Activated effector memory CD4-positive, alpha-beta T cell treated with Interleukin-2 at 50 U/mL for 16 hours (primary cell): Measurements from ENCODE around the gene LIMCH1.
"Not testable (repeated sequence)": the region's sequence is repeated elsewhere in the genome, so short reads cannot be mapped to it uniquely, and the experiment has no call there.

Experiments used
- DNase-seq: peaks from one replicate; pipeline ENCODE4 v3.0.0-alpha.2; 2020

LIMCH1 gene

GRCh38 chr4:41645728-41646390 lies 107.9 kb downstream of the LIMCH1 start:
- no peak for DNase-seq

- no peak for DNase-seq
Measured at GRCh38 chr4:41646862-41647261, 108.9 kb downstream of the LIMCH1 start.

- no peak for DNase-seq
Measured at GRCh38 chr4:41647383-41647782, 109.4 kb downstream of the LIMCH1 start.

GRCh38 chr4:41651150-41651549 lies 113.2 kb downstream of the LIMCH1 start:
- not testable (repeated sequence) for DNase-seq

GRCh38 chr4:41652971-41653370 lies 115.0 kb downstream of the LIMCH1 start:
- no peak for DNase-seq

GRCh38 chr4:41653523-41653922 lies 115.6 kb downstream of the LIMCH1 start:
- DNase-seq = no peak

GRCh38 chr4:41655177-41655576 lies 117.2 kb downstream of the LIMCH1 start:
- DNase-seq = no peak

GRCh38 chr4:41656106-41656505 lies 118.1 kb downstream of the LIMCH1 start:
- no peak for DNase-seq

- DNase-seq = no peak
Measured at GRCh38 chr4:41656572-41657520, 118.9 kb downstream of the LIMCH1 start.

GRCh38 chr4:41657561-41657960 lies 119.6 kb downstream of the LIMCH1 start:
- DNase-seq = no peak

- no peak for DNase-seq
Measured at GRCh38 chr4:41658163-41658562, 120.2 kb downstream of the LIMCH1 start.

- DNase-seq = no peak
Measured at GRCh38 chr4:41660352-41660751, 122.4 kb downstream of the LIMCH1 start.

- no peak for DNase-seq
Measured at GRCh38 chr4:41661442-41662076, 123.6 kb downstream of the LIMCH1 start.

- no peak for DNase-seq
Measured at GRCh38 chr4:41665636-41666207, 127.8 kb downstream of the LIMCH1 start.

- DNase-seq = no peak
Measured at GRCh38 chr4:41668024-41668423, 130.1 kb downstream of the LIMCH1 start.

GRCh38 chr4:41670530-41670929 lies 132.6 kb downstream of the LIMCH1 start:
- no peak for DNase-seq

- no peak for DNase-seq
Measured at GRCh38 chr4:41670982-41671381, 133.0 kb downstream of the LIMCH1 start.

- no peak for DNase-seq
Measured at GRCh38 chr4:41678086-41678816, 140.3 kb downstream of the LIMCH1 start.

- DNase-seq = no peak
Measured at GRCh38 chr4:41678951-41679350, 141.0 kb downstream of the LIMCH1 start.

GRCh38 chr4:41679991-41680390 lies 142.0 kb downstream of the LIMCH1 start:
- no peak for DNase-seq

GRCh38 chr4:41681054-41681453 lies 143.1 kb downstream of the LIMCH1 start:
- DNase-seq = no peak

GRCh38 chr4:41683326-41683725 lies 145.4 kb downstream of the LIMCH1 start:
- DNase-seq = no peak

- no peak for DNase-seq
Measured at GRCh38 chr4:41686893-41687292, 148.9 kb downstream of the LIMCH1 start.
